Left ventricle myocardium superior (tissue), 1 donor: Measurements from ENCODE around the gene ATXN1. TPM values are rescaled to one million over a fixed set of nuclear protein-coding genes. Genes with fewer than 3 reads are reported as not detected.

Source experiments
- ATAC-seq: fragments of 200-7000 bp; cut with Tn5 transposase; one replicate; pipeline ENCODE4 v1.9.1; 2020; ENCODE audit warnings: mild to moderate bottlenecking, moderate library complexity
- DNase-seq: peaks from one replicate; pipeline ENCODE4 v3.0.0-alpha.2; 2020
- intact Hi-C: fragments of 100-400 bp; cut with micrococcal nuclease; formaldehyde crosslinking; loops from one replicate; pipeline ENCODE4 v1.11.0; 2022
- total RNA-seq: library from RNA; stranded (reverse); fragmentation: NEBNext Ultra II Directional; extraction: Animal tissue kit (Norgen Biotek cat#: 25700); gene quantifications from one replicate; pipeline ENCODE4 v1.2.1, GENCODE V29; 2021
- donor health status: DM: no; HTN: yes; CAD: no; lungs with severe emphysema.

The ATXN1 gene
- total RNA-seq, 1 donor from 2014 or later: 45.2 TPM

DNA sequence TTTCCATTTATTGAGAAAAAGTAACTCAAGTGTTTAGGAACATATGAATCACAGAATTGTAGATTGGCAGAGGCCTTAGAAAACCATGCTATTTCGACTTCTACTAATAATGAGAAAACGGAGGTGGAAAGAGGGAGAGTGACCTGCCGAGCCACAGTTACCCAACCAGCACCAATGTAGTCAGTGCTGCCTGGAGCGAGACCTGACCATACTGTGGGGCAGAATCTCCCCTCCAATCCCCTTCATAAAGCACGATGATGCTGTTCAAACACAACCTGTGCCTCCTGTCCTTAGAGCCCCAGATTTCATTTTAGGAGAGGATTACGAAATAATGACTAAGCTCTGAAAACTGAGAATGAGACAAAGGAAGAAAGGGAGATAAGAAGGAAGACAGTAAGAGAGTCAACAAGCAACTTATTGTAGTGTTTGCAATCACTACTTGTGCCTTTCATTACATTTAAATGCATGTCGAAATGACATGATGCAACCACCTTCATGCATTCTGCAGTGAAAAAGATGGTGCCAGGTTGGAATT is 70.6 kb downstream of the ATXN1 start:
- intact Hi-C loops: no loop called here
- ATAC-seq (no peak), DNase-seq (no peak)

DNA sequence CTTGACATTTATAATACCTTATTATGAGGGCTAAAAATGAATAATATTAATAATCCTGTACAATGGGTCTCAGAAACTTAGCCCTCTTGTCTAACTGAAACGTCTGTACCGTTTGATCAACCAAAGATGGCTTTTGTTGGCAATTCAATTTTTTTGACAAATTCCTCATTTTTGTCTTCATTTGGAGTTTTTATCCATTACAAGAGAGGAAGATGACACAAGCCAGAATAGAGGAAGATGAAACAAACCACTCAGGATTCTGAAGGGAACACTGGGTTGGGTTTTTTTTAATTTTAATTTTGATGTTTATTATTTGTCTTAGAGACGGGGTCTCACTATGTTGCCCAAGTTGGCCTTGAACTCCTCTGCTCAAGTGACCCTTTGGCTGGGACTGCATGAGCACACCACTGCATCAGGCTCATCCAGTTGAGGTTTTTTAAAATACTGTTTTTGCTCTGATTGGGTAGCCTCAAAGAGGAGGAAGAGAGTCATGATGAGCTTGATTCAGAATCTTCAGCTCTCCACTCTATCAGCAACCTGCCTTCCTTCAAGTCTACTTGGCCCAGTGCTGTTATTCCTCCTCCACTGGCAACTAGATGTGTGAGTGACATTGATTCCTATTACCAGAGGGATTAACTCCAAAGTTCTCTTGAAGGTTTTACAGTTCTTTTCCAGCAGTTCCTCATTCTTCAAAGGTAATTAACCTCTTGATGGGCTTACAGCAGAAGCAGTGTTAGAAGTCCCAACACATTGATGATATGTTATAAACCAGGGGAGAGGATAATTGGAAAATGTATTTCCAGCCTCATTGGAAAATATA is 71.3 kb downstream of the ATXN1 start:
- intact Hi-C loops: no loop called here
- no peak for DNase-seq
- ATAC-seq: no peak

DNA sequence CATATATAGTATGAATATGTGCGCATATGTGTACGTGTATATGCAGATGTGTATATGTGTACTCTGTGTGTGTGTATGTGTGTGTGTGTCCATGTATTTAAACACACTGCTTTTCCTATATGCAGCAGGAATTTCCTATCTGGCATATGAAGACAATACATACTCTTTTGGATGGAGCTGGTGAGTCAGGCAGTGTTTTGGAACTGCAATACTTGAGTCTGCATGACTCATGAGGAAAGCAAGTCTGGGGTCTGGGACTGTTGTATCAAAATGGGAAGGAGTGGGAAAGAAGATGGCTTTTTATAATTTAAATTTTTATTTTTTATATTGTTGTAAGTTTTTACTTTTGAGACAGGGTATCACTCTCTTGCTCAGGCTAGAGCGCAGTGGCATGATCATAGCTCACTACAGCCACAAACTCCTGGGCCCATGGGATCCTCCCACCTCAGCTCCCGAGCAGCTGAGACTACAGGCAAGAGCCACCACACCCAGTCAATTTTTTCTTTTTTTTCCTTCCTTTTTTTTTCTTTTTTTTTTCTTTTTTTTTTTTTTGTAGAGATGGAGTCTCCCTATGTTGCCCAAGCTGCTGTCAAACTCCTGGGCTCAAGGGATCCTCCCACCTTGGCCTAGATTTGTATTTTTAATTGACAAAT is 72.2 kb downstream of the ATXN1 start:
- ATAC-seq (peak; percentile 37), DNase-seq (no peak)
- intact Hi-C loops: no loop called here

DNA sequence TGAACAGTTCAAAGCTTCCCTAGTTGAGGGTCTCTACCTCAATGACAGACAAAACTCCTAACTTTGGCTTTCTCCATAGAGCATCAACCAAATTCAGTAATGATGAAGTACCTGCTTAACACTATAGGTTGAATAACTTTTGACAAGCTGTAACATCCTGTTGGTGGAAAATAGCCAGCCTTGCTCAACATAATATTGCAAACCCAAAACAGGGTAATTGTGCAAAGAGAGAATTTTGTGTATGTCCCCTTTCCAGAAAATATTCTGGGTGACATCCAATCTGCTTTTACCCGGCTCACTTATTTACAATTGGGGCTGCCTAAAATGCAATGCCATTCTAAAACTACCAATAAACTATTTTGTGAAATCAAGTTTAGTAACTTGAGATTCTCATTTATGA is 72.8 kb downstream of the ATXN1 start:
- intact Hi-C loops: no loop called here
- DNase-seq: no peak
- ATAC-seq: no peak

DNA sequence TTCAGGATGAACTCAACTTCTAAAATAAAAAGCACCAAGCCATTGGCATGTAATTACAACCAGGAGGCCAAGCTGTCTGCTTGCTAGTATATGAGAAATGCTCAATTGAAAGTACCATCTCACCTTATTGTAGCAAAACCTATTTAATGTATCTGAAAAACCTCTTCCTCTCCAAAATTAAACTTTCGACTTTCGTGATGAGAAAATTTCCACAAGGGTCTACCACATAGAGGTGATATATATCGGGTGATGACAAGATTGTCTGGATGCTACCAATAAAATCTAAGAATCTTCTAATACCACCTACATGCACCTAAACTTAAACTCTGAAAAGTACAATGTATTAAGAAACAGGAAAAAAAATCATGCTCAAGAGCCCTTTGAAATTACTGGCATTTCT is 74.2 kb downstream of the ATXN1 start:
- ATAC-seq: no peak
- DNase-seq: no peak
- intact Hi-C loops: no loop called here

DNA sequence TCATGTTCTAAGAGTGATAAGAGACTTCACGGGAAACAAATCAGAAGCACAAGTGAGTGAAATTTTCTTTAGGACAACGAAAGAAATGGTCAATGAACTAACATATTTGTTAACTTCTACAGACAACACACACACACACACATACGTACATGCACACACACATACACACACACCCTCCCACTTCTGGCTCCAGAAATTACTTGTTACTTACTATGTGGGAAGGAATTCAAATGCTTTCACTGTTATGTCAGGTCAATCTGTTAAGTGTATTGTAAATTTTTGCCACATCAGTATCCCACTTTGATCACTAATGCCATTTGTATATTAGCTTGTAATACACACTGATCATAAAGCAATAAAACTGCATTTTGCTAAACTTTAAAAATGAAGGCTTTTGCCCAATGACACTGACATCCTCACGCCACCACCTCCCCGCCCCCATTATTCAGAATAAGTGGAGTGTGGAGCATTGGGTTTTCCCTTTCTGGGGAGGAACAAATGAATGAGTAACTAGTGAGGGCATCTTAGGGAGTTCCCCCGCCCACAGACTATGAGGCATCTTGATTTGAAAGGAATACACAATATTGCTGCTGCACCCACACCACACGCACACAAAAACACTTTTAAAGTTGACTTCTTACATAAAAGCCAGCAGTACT is 76.2 kb downstream of the ATXN1 start:
- no peak for DNase-seq
- intact Hi-C loops: no loop called here
- ATAC-seq: no peak

DNA sequence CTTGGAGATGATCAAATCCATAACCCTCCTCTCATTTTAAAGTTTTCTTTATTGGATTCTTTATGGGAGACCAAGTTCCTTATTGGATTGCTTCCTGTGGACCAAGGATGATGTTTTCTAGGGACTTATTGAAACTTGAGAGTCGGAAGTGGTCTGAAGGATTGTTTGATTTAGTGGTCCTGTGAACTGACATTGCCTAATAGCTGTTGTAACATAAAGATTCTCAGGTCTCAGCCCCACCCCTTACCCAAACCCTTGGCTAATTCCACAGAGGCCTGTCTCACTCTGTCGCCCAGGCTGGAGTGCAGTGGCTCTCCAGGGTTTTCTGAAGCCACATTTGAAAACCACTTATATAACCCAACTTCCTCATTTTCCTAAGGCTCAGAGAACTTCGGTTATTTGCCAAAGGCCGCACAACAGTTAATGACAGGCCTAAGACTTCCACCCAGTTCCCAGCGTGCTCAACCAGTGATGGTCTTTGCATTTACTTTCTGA is 77.0 kb downstream of the ATXN1 start:
- DNase-seq (no peak), ATAC-seq (peak; percentile 27)
- intact Hi-C loops: no loop called here

DNA sequence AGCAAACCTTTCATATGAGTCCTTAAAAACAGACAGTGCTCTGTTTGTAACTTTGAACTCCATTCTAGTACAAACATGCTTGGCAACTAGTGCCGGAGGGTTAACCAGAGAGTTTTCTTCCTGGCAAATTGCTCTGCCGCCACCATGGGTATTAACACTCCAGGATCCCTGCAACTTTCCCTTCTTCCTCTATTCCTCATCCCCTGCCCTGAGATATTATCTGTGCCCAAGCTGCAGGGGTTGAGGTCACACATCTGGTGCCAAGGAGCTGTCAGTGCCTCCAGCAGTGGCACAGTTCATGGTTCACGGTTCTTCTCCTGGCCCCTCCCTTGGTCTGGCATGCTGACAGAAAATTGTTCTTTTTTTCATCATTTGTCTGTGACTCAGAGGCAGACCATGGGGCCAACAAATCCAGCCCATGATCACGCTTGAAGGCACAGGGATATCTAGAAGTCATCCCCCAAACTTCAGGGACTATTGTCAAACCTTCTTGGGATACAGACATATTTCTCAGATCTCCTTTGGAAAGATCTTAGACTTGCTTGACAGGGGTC is 77.5 kb downstream of the ATXN1 start:
- ATAC-seq (peak; percentile 56), DNase-seq (no peak)
- intact Hi-C loops: no loop called here

DNA sequence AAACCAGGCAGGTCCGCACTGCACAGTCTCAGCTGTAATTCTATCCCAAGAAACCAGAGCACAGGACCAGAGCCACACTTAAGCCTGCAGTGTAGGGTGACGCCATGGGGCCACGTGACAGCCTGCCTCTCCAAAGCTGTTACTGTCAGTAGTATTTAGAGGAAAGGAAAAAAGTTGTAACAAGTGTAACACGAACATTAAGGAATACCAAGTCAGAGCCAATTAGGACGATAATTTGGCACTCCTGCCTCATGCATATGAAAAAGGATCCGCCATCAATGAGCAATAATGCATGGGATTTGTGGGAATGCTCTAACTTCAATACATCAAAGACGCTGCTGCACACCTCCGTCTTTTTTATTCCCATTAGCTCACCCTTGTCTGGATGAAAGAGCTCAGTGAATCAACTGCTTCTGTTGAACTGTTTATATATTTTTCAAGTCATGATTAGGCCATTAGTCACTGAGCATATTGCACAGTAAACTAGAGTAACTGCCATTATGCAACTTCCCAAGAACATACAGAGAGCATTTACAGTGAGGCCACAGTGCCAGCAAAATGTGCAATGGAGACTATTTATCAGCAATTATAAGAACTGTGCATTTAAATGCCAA is 79.9 kb downstream of the ATXN1 start:
- DNase-seq (peak; percentile 53), ATAC-seq (peak; percentile 77)
- intact Hi-C loops: no loop called here

DNA sequence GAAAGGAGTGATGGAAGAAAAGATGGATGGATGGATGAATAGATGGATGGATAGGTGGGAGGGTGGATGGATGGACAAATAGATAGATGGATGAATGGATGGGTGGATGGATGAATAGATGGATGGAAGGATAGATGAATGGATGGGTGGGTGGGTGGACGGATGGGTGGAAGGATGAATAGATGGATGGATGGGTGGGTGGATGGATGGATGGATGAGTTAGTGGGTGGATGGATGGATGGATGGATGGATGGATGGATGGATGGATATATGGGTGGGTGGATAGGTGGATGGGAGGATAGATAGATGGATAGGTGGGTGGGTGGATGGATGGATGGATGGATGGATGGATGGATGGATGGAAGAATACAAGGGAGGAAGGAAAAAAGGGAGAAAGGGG is 82.2 kb downstream of the ATXN1 start:
- intact Hi-C loops: no loop called here

DNA sequence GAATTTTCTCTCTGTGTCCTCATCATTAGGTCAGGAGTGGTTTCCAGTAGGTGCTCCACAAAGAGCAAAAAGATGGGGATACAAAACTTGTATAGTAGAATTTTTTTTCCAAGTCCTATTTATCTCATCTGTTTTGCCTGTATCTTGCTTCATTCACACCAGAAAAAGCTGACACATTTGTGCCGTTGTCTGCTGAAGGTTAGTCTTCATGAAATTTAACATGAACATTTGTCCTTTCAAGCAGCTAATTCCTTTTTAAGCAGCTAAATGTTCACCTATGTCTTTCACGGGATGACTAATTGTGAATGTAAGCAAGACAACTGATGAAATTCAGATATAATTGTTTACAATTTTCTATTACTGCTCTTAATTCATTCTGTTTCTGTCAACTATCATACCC is 83.8 kb downstream of the ATXN1 start:
- no peak for ATAC-seq
- intact Hi-C loops: no loop called here

More for the DNA sequence above, 82.2 kb downstream of the ATXN1 start:
- ATAC-seq (no peak), DNase-seq (no peak)

DNA sequence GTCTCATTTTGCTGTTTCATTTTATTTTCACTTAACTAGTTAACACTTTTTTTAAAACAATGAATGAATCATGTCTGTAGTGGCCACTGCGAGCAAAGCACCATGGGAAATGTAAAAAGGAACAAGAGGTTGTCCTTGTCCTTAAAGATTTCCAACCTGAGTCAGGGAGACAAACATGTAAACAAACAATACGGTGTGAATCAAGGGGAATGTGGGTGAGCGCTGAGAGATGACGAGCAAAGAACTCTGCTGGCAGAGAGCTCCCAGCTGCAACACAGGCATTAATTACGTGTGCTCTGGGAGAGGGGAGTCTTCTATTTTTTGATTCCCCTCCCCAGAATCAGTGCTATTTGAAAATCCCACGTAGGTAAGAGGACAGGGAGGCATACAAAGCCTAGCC is 84.3 kb downstream of the ATXN1 start:
- DNase-seq (no peak), ATAC-seq (peak; percentile 70)
- intact Hi-C loops: no loop called here

More for the DNA sequence above, 83.8 kb downstream of the ATXN1 start:
- DNase-seq: no peak

DNA sequence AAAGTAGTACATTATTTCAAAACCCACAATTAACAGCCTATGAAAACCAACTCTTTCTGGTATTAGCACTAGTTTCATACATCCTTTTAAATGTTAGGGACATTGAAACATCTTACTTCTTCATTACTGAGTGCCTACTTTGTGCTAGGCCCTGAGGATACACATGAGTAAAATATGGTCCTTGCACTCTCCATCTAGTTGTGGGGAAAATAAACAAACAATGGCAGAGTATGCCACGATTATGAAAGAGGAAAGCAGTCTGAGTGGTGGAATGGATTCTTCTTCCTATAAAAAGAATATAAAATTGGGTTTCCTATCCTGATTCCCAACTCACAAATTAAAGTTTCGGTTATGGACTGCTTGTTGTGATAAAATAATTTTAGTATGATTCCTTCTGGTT is 84.9 kb downstream of the ATXN1 start:
- intact Hi-C loops: no loop called here
- DNase-seq (no peak), ATAC-seq (no peak)

DNA sequence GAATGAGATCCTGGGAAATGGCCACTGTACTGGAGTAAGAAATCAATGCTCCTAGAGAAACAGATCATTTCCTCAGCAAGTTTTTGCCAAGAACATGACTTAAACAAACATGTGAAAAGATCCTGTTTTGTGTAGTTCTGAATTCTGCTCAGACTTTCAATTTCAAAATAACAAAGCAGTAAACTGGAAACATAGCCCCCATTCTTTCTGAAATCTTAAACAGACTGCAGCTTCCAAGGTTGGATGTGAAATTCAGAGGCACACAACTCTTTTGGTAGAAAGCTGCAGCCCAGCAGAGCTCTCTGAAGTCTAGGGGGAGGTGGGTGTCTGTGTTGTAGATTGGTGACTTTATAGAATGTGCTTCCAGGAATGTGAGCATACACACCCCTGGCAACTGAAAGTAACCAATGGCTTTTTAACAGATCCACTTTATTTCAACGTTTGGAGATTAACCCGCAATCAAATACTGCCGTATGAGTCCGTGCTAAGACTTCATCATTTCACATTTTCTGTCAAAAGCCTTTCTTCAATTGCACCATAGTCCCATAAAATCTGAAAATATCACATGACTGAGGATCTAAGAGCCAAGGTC is 86.4 kb downstream of the ATXN1 start:
- intact Hi-C loops: no loop called here
- ATAC-seq (no peak), DNase-seq (no peak)

DNA sequence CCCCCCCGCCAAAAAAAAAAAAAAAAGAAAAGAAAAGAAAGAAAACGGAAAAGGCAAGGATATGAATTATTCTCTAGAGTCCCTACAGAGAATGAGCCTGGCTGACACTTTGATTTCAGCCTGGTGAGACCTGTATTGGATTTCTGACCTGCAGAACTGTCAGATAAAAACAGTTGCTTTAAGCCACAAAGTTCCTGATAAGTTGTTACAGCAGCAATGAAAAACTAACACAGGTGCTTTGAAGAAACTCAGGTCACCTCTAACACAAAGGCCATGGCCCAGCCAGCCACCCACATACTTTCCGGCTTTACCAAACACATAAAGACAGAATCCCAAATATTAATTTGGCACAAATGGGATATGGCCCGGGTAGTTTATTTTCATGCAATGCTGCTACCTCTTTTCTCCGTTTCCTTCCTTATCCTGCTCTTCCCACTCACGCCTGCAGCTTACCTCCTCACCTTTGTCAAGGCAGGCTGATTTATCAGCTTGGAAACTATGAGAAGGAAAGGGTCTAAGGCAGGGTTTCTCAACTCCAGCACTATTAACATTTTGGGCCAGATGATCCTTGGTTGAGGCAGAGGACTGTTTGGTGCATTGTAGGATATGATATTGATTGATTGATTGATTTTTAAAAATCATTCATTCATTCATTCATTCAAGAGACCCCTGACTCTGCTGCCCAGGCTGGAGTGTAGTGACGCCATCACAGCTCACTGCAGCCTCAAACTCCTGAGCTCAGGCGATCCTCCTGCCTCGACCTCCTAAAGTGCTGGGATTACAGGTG is 88.1 kb downstream of the ATXN1 start:
- ATAC-seq (no peak), DNase-seq (no peak)
- intact Hi-C loops: no loop called here

DNA sequence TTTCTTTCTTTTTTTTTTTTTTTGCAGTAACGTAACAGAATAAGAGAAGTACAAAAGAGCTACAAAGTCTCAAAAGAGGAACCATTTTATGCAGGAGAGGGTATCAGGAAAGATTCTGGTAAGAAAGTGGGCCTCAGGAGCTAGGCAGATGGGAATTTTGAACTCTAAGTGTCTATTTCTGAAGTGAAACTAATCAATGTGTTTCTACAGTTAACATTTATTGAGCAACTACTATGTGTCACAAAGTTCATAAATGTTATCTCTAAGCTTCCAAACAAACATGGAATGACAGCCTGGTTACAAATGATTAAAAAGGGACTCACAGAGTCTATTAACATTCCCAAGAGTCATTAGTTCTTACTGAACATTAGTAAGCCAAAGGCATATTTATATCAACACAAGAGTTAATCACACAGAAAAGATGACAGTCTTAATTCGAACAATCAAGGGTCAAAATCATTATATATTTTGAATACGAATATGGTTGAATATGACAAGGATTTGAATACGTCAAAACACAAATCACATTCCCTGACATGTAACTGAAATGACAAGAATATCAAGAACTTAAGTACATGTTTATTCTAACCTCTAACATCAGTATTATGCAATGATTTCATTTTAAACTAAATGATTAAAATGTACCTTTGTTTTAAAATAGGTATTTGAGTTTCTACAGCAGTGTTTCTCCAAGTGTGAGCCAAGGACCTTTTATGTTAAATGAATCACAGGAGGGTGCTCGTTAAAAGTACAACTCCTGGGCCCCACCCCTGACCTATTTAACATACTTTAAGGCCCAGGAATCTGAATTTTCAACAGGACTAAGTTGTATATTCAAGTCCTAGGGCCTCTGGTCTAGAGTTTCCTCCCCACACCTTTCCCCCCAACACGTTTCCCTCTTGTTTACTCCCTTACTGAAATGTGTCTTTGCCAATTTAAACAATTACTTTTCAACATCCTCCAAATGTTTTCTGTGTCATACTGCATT is 89.7 kb downstream of the ATXN1 start:
- intact Hi-C loops: no loop called here
- DNase-seq: no peak
- ATAC-seq: no peak

DNA sequence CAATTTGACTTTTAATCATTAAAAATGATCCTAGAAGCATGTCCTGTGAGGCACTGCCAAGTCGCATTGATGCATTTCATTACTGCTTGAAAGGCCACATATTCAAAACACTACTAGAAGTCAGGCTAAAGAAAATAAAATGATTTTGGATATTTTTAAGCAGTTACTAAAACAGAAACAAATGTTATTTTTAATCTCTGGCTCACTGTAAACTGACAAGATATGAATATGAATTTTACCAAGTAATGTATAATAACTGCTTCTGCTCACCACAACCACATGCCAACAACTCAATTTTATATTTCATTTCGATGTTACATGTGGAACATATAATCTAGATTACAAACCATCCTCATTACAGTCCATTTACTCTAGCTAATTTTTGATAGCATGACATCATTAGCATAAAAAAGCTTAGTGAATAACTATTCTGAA is 90.6 kb downstream of the ATXN1 start:
- DNase-seq (no peak), ATAC-seq (no peak)
- intact Hi-C loops: no loop called here
